HG02885 (cell line): ENCODE data around the gene IFI27L2.

Experiments used
- ATAC-seq: cut with Tn5 transposase; IDR thresholded peaks from one replicate; pipeline ENCODE4 v1.9.1; 2021; ENCODE audit warnings: mild to moderate bottlenecking; ENCODE audit not compliant: unreplicated experiment, poor library complexity

The IFI27L2 gene

DNA sequence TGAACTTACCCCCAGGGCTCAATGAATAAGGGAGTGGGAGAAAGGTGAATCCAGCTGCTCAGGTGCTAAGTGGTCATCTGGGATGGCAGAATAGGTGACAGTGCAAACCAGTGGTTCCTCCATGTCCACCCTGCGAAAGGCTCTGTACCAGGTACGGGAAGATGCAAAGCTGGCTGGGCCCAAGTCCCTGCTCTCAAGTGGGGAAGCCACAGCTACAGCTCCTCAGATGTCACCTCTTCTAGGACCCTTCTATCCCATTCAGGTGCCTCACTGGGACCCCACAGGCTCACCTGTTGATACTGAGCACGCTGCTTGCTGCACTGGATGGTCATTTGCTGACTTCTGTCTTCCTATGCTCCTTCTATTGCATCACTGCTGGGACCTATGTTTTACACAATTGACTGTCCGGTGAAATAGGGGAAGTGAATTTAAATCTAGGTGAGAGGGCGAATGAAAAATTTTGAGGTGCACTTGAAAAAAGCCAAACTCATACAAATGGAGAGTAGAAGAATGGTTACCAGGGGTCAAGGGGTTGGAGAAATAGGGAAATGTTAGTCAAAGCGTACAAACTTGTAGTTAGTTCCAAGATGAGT, 24.4 kb upstream of the IFI27L2 start:
- ATAC-seq = no peak

DNA sequence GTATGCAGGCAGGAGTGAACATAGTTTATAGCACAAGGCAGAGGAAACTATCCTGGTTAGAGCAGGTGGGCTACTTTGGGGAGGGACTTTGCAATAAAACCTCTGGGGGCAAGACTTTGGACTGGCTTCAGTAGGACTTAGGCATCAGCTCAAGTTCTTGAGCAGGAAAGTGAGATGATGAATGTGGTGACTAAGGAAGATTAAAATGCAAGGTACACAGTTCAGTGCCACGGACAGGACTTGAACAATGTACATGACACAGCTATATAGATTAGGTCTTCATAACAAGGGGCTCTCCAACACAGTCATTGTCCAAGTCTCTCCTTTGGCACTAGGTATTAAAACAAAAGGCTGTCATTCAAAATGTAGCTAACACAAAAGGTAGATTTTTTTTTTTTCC, 23.3 kb upstream of the IFI27L2 start:
- ATAC-seq = no peak

DNA sequence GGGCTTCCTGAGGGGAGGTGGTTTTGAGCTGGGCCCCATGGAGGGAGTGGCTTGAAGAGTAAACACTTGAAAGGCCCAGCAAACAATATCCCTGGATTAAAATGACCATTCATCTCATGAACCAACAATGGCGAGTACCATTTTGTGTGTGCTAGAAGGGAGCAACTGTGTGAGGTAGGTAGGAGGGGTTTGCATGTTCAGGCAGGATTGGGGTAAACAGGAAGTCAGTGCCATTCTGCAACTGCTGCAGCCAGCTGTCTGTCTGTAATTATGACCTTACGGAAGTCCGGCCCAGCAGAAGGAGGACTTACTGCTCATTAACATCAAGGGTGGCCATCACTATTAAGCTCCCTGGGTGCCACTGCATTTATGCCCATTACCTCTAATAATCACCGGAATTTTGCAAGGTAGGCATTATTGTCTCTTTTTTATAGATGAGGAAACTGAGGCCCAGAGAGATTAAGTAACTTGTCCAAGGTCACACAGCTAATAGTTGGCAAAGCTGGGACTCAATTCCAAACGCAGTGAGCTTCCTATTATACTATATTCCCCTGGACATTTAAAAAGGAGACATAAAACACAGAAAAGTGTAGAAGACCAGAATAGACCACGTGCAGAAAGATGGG, 16.6 kb upstream of the IFI27L2 start:
- ATAC-seq = no peak

DNA sequence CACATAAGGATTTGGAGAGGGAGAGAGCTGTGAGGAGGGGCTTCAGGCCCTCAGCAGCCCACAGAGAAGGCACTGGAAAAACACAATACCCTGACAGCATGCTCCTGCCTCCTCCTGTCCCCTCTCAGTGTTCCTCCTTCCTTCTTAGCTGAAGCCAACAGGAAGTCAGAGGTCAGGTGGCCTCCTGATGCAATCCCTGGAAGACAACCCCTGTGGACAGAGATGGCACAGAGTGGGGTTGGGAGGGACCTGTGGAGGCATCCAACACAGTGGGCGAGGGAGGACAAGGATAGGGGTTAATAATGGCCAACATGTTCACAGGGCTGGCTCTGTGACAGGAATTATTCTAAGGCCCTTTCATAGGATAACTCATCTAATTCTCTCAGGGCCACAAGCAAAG, 15.4 kb upstream of the IFI27L2 start:
- ATAC-seq = no peak

DNA sequence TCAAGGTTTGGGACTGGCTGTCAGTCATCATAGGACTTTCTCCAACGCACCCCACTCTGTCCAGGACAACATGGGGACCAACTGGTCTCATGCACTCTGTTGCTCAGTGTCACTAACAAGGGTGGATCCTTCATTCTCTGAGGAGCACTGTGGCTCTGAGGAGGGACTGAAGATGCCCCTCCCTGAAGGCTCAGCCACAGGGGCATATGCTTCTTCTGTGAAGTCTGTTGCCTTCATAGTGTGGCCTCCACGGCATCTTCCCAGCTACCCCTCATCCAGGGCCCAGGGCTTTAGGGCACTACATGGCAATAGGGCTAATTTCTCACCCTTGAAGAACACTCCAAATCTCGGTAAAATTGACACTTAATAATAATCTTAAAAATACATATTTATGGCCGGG, 14.3 kb upstream of the IFI27L2 start:
- no peak for ATAC-seq

DNA sequence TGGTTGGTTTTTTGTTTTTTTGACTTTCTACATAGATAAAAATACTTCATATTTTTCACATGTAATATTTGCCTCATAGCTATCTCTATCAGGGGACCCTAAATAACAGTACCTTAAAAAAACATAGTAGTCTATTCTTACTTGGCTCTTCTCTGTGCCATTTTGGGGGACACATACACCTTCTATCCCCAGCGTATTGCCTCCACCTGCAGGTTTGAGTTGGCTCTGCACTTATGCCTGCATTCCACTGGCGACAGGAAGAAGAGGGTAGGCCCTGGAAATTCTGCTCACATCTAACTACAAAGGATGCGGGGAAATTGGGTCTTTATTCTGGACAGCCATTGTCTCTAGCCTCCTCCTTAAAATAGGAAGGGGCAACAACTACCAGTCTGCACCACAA, 13.8 kb upstream of the IFI27L2 start:
- ATAC-seq = no peak

DNA sequence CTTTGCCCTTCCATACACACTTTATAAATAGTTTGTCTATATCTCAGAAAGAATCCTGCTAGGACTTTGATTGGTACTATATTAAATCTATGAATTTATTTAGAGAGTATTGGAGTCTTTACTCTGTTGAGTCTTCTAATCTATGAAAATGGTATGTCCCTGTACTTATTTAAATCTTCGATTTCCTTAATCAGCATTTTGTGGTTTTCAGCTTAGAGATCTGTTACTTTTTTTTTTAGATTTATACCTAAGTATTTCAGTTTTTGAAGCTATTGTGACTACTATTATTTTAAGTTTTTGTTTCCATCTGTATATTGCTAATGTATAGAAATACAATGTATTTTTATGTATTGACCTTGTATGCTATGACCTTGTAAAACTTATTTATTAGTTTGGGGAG, 13.4 kb upstream of the IFI27L2 start:
- no peak for ATAC-seq

DNA sequence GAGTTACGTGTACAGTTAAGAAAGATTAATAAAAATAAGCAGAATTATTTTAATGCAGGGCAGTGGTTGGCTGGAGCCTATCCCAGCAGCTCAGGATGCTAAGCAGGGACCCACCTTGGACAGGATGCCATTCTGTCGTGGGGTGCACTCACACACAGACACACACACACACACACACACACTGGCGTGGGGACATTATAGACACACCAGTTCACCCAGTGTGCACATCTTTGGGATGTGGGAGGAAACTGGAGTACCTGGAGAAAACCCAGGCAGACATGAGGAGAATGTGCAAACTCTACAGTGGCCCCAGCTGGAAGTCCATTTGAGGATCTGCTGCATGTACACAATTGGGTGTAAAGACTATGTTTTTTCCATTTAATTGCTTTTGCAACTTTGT, 12.8 kb upstream of the IFI27L2 start:
- ATAC-seq = no peak

DNA sequence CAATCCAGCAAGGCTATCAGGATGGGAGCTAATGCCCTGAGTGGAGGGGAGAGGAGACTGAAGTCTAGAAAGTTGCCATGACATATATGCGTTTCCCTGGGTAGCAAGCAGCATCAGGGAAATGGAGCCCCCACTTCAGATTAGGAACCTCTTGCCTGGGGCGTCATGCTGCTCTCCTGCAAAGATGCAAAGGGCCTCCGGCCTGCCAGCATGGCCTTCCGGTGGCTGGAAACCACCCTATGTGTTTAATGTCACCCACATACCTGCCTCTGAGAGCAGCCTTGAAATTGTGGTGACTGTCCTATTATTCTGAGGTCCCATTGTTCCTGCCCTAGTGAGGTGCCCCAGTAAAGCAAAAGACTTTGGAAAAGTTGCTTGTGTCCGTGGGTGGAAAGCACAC, 10.0 kb upstream of the IFI27L2 start:
- ATAC-seq = no peak

DNA sequence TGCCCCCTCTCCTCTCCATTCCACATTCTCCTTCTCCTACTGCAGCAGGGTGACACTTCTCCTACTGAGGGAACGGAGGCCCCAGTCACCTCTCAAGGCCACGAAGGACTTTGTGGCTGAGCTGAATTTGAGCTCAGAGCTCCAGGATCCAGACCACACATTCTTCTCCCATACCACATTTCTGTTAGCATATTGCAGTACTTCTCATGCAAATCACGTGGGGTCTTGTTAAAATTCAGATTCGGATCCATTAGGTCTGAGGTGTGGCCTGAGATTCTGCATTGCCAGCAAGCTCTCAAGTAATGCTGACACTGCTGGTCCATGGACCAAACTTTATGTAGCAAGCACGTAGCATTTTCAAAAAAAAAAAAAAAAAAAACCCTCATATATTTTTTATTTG, 9.6 kb upstream of the IFI27L2 start:
- no peak for ATAC-seq

DNA sequence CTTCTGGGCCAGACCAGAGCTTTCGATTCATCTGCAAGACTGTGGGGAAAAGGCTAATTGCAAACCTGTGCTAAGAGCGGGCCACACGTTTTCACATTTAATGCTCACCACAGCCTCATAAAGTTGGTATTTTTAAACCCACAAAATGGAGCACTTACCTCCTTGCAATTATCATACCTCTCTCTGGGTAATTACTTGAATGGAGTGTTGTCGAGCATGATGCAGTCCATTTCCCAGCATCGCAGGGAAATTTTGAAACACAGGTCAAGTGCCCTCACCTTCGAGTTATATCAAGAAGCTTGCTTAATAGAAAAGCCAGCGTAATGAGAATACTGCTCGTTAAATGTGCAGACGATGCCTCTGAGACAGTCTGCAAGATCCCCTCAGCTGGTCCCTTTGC, 8.8 kb upstream of the IFI27L2 start:
- ATAC-seq = no peak

DNA sequence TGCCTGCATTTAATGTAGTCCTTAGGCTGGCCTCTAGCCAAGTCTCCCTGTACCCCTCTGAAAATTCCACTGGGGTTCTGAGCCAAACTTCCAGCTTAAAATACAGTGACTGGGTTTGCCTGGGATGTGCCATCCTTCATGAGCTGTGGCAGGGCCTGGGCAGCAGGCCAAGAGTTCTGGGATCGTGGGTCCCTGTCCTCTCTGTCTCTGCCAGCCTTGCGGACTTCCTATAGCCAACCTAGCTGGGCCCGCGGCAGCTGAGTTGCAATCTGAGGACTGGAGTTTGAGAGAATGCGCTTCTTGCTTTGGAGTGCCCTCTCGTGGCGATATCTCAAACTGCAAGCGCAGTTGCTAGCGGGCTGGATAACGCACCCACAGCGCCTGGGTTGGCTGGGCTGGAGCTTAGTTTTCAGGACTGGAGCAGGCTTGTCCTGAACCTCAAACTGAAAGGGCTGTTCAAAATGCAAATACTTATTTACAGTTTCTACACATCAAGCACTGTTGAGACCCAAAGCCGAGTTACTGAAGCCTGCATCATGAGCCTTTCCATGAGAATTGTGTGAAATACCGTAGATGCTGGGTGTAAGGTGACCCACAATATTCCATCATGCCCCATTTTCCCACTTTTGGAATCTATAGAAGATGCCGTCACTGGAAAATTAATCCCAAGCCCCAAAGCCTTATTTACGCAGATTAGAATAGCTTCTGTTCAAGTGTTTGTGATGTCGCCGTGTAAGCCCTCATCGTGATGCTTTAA, 7.3 kb upstream of the IFI27L2 start:
- ATAC-seq = peak; percentile 81

DNA sequence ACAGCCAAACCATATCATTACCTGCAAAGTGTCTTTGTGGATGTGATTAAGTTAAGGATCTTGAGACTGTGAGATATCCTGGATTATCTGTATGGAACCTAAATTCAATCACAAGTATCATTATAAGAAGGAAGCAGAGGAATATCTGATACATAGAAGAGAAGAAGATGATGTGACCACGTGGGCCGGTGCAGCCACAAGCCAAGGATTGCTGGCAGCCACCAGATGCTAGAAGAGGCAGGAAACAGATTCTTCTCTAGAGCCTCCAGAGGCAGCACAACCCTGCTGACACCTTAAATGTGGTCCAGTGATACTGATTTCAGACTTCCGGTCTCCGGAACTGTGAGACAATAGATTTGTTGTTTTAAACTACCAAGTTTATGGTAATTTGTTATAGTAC, 6.1 kb upstream of the IFI27L2 start:
- ATAC-seq = no peak

DNA sequence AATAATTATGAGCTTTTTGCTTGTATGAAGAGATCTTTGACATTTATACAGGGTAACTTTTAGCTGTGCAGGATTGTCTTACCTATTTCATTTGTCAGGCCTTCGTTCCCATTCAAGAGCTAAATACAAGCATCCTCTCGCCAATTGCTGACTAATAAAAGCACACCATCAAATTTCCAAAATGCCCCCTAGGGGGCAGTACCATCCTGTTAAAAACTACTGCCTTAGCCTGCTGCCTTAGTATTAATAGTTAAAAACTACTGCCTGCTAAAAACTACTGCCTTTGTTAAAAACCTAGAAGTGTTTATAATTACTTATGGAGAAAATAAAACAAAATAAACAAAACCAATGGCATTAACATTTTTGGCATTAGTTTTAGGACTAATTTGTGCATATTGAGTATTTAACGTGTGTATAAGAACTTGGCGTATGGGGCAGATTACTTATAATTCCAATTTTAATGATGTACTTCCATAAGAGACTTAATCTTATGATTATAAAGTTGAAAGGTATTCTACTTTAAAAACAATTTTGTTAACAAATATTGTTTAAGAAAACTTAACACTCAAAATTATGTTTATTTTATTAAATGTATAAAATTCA, 3.0 kb upstream of the IFI27L2 start:
- no peak for ATAC-seq

DNA sequence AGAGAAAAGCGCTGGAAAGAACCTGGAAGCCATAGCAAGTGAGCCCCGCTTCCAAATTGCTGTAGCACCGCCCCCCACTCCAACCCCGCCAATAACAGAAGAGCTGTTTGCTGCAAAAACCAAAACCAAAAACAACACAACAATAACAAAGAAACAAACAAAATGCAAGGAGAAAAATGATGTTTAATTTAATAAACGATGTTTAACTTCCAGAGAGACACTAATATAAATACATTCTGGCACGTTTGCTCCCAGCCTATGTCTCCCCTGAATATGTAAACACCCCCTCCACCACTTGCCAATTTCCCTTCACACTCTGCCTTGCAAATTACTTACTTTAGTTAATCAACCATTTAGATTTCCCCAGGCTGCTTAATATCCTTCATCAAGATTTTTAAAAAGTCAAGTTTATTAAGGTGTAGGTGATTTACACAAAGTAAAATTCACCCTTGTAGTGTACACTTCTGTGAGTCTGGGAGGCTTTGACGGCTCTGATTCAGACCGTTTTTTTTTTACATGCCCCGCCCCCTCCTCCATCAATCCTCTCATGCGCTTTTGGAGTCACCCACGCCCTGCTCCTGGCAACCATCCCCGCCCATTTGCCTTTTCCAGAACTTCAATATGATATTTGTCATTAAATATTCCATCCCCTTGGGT, 482 bp upstream of the IFI27L2 start:
- ATAC-seq = no peak

DNA sequence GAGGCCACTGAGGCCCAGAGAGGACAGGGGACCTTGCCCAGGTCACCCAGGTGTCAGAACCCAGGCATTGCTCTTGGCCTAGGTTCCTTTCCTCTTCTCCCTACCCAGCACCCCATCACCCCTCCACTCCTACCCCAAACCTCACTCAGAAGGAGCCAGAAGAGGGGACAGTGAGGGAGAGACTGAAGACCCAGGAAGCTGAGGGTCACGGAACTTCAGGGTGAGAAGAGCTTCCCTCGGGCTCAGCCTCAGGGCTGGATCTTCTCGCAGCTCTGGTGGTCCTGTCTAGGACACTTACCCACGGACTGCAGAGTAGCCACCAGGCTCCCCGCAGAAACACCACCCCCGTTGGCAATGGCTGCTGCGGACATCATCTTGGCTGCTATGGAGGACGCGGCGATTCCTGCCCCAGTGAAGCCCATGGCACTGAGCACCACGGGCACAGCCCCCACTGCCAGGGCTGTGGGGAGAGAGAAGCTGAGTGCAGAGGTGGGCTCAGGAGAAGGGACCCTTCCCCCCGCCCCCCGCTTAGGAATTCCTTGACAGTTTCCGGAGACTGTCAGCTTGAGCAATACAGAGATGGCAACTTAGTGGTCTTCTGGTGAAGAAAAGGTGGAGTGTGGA, 1.1 kb downstream of the IFI27L2 start:
- ATAC-seq = no peak

DNA sequence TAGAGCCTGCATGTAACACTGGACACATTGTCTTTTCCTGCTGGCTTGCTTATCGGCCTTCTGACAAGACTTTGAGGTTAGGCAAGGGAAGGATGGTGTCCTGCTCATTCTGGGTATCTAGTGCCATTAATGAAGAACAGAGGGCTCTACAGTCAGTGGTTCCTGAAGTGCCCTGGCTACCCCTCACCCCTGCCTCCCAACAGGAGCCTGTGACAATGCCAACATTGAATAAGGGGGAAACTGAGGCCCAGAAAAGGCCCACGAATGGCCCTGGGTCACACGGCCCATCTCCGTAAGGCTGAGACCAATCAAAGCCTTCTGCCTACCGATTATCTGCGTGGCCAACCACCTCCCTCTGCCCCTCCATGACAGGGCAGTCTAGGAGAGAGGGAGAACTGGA, 2.1 kb downstream of the IFI27L2 start:
- no peak for ATAC-seq

DNA sequence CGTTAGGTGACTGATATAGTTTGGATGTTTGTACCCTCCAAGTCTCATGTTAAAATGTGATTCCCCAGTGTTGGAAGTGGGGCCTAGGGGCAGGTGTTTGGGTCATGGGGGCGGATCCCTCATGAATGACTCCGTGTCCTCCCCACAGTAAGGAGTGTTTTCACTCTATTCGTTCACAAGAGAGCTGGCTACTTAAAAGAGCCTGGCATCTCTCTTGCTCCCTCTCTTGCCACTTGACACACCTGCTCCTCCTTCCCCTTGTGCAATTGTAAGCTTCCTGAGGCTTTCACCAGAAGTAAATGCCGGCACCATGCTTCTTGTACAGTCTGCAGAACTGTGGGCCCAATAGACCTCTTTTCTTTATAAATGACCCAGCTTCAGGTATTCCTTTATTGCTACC, 2.6 kb downstream of the IFI27L2 start:
- ATAC-seq = no peak

DNA sequence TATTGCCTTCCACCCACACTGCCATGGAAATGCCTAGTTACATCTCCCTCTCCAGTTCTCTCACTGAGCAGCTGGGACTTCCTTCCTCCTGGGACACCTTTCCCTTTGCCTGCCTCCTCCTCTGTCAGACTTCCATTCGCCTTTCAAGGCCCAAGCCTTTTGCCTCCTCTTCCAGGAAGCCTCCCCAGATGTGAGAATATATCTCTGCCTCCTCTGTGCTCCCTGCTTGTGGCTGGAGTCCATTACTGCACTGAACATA, 3.1 kb downstream of the IFI27L2 start:
- ATAC-seq = no peak

DNA sequence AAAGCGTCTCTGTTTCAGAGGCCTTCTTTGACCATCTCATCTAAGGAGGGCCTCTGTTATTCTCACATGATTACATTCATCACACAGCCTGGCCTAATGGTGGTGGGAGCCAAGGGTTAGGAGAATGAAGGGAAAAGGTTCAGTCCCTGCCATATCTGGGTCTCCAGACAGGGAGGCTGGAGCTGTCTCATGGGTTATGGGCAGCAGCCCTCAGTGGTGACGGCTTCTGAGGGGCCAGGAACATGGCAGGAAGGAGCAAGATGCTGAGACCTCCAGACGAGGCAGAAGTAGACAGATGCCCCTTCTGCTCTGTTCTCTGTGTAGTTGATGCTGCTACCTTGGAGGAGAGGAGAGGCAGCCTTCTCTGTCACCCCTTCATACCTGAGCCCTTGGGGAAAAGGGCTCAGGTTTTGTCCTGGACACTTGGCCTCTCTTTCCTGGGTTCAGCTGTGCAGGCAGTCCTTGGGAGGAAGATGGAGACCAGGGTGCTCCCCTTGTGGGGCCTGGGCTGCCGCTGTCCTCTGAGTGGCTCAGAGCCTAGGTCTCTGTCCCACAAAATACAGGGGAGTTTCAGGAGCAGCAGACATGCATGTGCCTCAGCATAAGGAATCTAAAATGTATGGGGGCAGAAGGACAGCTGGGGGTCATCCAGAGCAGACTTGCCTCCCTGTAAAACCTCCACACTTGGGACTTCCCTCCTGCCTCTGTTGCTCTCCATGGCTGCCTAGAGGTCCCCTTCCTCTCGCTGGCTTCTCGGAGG, 3.6 kb downstream of the IFI27L2 start:
- ATAC-seq = no peak
